Mesothelial cell of epicardium (in vitro differentiated cells): ENCODE measurements around the gene NDUFAF7. TPM values are rescaled to one million over a fixed set of nuclear protein-coding genes. Genes with fewer than 3 reads are reported as not detected.

ENCODE experiments used
- DNase-seq, 2 experiments: peaks; one replicate each; pipeline ENCODE4 v3.0.0; 2021; ENCODE audit warnings: low spot score in 2 of 2; ENCODE audit not compliant: unreplicated experiment in 2 of 2
- H3K27ac Mint-ChIP-seq: 2 replicates; pipeline ENCODE4 v1.8.0; 2021; ENCODE audit warnings: mixed read lengths
- H3K27me3 Mint-ChIP-seq: 2 replicates; pipeline ENCODE4 v1.8.0; 2021; ENCODE audit warnings: low read depth, mixed read lengths
- H3K36me3 Mint-ChIP-seq: 2 replicates; pipeline ENCODE4 v1.8.0; 2021; ENCODE audit warnings: mixed read lengths
- H3K4me1 Mint-ChIP-seq: 2 replicates; pipeline ENCODE4 v1.8.0; 2021; ENCODE audit warnings: mixed read lengths
- H3K4me3 Mint-ChIP-seq: 2 replicates; pipeline ENCODE4 v1.8.0; 2021; ENCODE audit warnings: mild to moderate bottlenecking, moderate library complexity, mixed read lengths
- H3K9me3 Mint-ChIP-seq: 2 replicates; pipeline ENCODE4 v1.8.0; 2021; ENCODE audit warnings: mixed read lengths
- total RNA-seq: library from RNA; stranded (reverse); gene quantifications from 3 replicates; pipeline ENCODE4 v1.2.1, GENCODE V29; 2021
- TF ChIP-seq, protein P1 (sequence below): fragments of 200-600 bp; sonication (generic); IDR thresholded peaks from one replicate; pipeline ENCODE4 v1.5.0; 2021; ENCODE audit warnings: antibody characterized with exemption; ENCODE audit not compliant: unreplicated experiment

The NDUFAF7 gene
- total RNA-seq, 1 donor from 2014 or later, result 27.0 TPM

DNA sequence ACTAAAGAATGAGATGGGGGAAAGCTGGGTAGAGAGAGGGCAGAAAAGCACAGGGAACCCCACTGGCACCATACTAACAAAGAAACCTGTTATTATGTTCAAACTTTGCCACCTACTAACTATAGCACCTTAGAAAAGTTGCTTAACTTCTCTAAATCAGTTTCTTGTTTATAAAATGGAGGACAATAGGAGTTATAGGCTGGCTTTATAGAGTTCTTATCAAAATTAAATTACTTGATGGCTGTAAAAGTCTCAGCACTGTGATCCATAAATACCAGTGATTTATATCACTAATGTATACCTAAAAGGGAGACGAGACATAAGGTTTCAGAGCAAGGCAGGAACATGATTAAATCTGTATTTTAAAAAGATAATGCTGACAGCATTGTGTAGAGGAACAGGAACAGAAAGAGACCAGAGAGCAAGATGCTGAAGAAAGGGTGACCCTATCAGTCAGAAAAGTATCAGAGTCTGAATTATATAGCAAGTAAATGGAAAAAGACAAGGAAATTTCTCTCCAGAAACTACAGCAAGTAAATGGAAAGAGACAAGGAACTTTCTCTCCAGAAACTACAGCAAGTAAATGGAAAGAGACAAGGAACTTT, 64.1 kb downstream of the NDUFAF7 start:
- H3K4me3 Mint-ChIP-seq, result no peak overlapping the region
- peak overlapping the region; percentile 70 for H3K27ac Mint-ChIP-seq
- TF ChIP-seq, protein P1, sequence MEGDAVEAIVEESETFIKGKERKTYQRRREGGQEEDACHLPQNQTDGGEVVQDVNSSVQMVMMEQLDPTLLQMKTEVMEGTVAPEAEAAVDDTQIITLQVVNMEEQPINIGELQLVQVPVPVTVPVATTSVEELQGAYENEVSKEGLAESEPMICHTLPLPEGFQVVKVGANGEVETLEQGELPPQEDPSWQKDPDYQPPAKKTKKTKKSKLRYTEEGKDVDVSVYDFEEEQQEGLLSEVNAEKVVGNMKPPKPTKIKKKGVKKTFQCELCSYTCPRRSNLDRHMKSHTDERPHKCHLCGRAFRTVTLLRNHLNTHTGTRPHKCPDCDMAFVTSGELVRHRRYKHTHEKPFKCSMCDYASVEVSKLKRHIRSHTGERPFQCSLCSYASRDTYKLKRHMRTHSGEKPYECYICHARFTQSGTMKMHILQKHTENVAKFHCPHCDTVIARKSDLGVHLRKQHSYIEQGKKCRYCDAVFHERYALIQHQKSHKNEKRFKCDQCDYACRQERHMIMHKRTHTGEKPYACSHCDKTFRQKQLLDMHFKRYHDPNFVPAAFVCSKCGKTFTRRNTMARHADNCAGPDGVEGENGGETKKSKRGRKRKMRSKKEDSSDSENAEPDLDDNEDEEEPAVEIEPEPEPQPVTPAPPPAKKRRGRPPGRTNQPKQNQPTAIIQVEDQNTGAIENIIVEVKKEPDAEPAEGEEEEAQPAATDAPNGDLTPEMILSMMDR, result no peak
- H3K36me3 Mint-ChIP-seq, result peaks cover 24% of the 10 kb centered on the region
- H3K9me3 Mint-ChIP-seq, result peaks cover 10% of the 10 kb centered on the region
- H3K27me3 Mint-ChIP-seq, result no peaks in the 10 kb centered on the region
- no peak for DNase-seq
- peaks cover 10% of the 10 kb centered on the region for H3K4me1 Mint-ChIP-seq

DNA sequence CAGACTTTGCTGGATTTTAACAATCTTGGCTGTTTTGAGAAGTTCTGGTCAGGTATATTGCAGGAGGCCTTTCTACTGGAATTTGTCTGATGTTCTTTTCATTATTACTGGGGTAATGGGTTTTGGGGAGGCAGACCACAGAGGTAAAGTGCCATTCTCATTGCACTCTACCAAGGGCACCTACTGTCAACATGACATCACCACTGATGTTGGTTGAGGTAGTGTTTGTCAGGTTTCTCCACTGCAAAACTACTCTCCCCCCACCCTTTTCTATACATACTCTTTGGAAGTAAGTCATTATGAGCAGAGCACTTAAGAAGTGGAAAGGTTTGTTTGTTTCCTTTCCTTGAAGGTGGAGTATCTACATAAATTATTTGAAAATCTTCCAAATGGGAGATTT, 66.2 kb downstream of the NDUFAF7 start:
- TF ChIP-seq, protein P1, result no peak
- Mint-ChIP-seq H3K27me3 (no peaks in the 10 kb centered on the region), H3K4me1 (peaks cover 19% of the 10 kb centered on the region), H3K36me3 (peaks cover 9% of the 10 kb centered on the region), H3K4me3 (no peak overlapping the region), H3K9me3 (peaks cover 10% of the 10 kb centered on the region), H3K27ac (no peak overlapping the region)
- no peak for DNase-seq

Other genes with a start within 250 kb of the NDUFAF7 start
- 19.3 to 22.7 TPM (median 20.4 TPM) in 3 replicates for gene HEATR5B, start 147.3 kb upstream of the NDUFAF7 start, total RNA-seq
- gene GPATCH11, start 147.1 kb upstream of the NDUFAF7 start, total RNA-seq, result 3.6 to 4.9 TPM (median 4.6 TPM) in 3 replicates
- 65.7 to 66.8 TPM (median 66.7 TPM) in 3 replicates for gene EIF2AK2, start 74.7 kb upstream of the NDUFAF7 start, total RNA-seq
- not detected in 3 replicates for gene SULT6B1, start 43.0 kb upstream of the NDUFAF7 start, total RNA-seq
- not detected in 3 replicates for gene CEBPZOS, start 35.2 kb upstream of the NDUFAF7 start, total RNA-seq
- 39.1 to 41.1 TPM (median 40.8 TPM) in 3 replicates for gene CEBPZ, start 62 bp upstream of the NDUFAF7 start, total RNA-seq
- gene PRKD3, start 93.2 kb downstream of the NDUFAF7 start, total RNA-seq, result 65.5 to 67.3 TPM (median 66.9 TPM) in 3 replicates
- 0.16 to 0.45 TPM (median 0.36 TPM) in 3 replicates for gene QPCT, start 113.0 kb downstream of the NDUFAF7 start, total RNA-seq